AG04449 (cell line): ENCODE results near the gene COMMD3.

ENCODE experiments used
- CTCF ChIA-PET: fragments of 350-600 bp; formaldehyde crosslinking; extraction: SDS; loops from one replicate; lab custom pipeline; 2021; ENCODE audit warnings: antibody characterized with exemption; lab: Yijun Ruan, JAX
- POLR2A ChIA-PET: fragments of 400-600, 350-600 bp; formaldehyde crosslinking; extraction: SDS; loops from one replicate; lab custom pipeline; 2020; ENCODE audit warnings: antibody characterized with exemption, inconsistent platforms; lab: Yijun Ruan, JAX
- DNase-seq: peaks from one replicate; pipeline ENCODE4 v3.0.0-alpha.2; 2010; ENCODE audit warnings: low read depth, low spot score
- H3K4me3 ChIP-seq: 2 replicates; pipeline ENCODE4 v1.5.1; 2011; ENCODE audit warnings: low read depth, mild to moderate bottlenecking, control low read depth, low read length
- TF ChIP-seq, protein P1 (sequence below): IDR thresholded peaks from one replicate; pipeline ENCODE4 v1.5.1; 2011; ENCODE audit warnings: mild to moderate bottlenecking, moderate library complexity, low read length, control low read depth, inconsistent platforms; ENCODE audit not compliant: insufficient read depth; ENCODE audit errors: missing control alignments

COMMD3 gene

GRCh38 chr10:22365233-22365632 lies 49.0 kb downstream of the COMMD3 start:
- CTCF ChIA-PET = no interaction called here
- H3K4me3 ChIP-seq = no peak overlapping the region
- DNase-seq = no peak
- POLR2A ChIA-PET = no interaction called here
- TF ChIP-seq, protein P1, sequence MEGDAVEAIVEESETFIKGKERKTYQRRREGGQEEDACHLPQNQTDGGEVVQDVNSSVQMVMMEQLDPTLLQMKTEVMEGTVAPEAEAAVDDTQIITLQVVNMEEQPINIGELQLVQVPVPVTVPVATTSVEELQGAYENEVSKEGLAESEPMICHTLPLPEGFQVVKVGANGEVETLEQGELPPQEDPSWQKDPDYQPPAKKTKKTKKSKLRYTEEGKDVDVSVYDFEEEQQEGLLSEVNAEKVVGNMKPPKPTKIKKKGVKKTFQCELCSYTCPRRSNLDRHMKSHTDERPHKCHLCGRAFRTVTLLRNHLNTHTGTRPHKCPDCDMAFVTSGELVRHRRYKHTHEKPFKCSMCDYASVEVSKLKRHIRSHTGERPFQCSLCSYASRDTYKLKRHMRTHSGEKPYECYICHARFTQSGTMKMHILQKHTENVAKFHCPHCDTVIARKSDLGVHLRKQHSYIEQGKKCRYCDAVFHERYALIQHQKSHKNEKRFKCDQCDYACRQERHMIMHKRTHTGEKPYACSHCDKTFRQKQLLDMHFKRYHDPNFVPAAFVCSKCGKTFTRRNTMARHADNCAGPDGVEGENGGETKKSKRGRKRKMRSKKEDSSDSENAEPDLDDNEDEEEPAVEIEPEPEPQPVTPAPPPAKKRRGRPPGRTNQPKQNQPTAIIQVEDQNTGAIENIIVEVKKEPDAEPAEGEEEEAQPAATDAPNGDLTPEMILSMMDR = no peak

- DNase-seq = no peak
- ChIA-PET POLR2A (no interaction called here), CTCF (no interaction called here)
- TF ChIP-seq, protein P1 = no peak
- no peak overlapping the region for H3K4me3 ChIP-seq
Observed at GRCh38 chr10:22365644-22366434, 49.7 kb downstream of the COMMD3 start.

GRCh38 chr10:22366435-22366703 lies 50.2 kb downstream of the COMMD3 start:
- POLR2A ChIA-PET = no interaction called here
- no peak for DNase-seq
- CTCF ChIA-PET = no interaction called here
- TF ChIP-seq, protein P1 = no peak
- H3K4me3 ChIP-seq = no peak overlapping the region

GRCh38 chr10:22366771-22367170 lies 50.6 kb downstream of the COMMD3 start:
- TF ChIP-seq, protein P1 = no peak
- ChIA-PET POLR2A (no interaction called here), CTCF (no interaction called here)
- DNase-seq = no peak
- no peak overlapping the region for H3K4me3 ChIP-seq

DNA sequence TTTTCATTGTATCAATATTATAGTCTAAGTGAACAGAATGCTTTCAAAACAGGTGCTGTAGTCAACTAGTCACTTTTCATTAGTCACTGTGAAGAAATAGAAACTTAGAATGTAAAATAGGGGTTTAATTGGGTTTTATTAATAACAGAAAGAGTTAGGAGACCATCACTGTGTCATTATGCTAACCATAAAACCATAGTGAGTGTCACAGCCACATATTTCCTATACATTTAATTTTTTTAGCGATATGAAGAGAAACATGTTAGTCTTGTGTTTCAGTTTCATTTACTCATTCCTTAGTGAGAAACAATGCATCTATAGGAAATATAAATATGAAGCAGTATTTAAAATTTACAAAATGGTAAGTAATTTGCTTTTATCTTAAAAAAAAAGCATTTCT lies 51.3 kb downstream of the COMMD3 start:
- CTCF ChIA-PET = no interaction called here
- POLR2A ChIA-PET = no interaction called here
- no peak overlapping the region for H3K4me3 ChIP-seq
- no peak for DNase-seq
- TF ChIP-seq, protein P1 = no peak

DNA sequence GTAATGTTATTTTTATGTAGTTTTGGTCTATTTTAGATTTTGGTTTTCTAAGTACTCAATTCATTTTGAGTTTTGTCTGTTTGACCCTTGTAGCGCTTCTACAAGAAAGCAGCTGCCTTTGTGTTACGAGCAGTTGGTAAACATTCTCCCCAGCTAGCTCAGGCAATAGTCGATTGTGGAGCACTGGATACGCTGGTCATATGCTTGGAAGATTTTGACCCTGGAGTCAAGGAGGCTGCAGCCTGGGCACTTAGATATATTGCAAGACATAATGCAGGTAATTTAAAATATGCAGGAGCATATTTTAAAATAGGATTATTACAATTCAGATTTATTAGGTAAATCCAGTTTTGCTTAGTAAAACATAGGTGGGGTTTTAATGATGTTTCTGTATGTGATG lies 52.2 kb downstream of the COMMD3 start:
- POLR2A ChIA-PET = no interaction called here
- H3K4me3 ChIP-seq = no peak overlapping the region
- TF ChIP-seq, protein P1 = no peak
- DNase-seq = no peak
- CTCF ChIA-PET = no interaction called here
